Raji (cell line): ENCODE measurements around the gene NDUFV3.

Source experiments
- POLR2A ChIP-seq: IDR thresholded peaks from 2 replicates; pipeline ENCODE4 v1.6.1; 2011; ENCODE audit warnings: low read depth, low read length, control low read depth; ENCODE audit not compliant: insufficient read depth

The NDUFV3 gene

DNA sequence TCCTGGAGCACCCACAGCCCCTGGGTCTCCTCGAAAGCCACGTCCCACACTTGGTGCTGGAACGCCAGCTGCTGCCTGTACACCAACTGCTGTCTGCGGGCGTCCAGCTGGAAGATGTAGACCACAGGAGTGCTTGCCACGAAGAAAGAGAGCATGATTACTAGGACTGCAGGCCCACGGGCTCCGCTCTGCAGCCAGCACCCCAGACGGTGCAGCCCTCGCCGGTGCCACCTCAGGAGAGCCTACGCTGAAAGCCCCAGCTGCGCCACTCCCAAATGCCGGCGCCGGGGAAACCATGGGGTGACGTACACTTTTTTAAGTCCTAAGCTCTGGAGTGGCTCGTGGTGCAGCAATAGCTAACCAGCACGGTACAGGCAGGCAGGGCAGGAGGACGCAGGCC, 39.5 kb upstream of the NDUFV3 start:
- no peak for TF ChIP-seq POLR2A

DNA sequence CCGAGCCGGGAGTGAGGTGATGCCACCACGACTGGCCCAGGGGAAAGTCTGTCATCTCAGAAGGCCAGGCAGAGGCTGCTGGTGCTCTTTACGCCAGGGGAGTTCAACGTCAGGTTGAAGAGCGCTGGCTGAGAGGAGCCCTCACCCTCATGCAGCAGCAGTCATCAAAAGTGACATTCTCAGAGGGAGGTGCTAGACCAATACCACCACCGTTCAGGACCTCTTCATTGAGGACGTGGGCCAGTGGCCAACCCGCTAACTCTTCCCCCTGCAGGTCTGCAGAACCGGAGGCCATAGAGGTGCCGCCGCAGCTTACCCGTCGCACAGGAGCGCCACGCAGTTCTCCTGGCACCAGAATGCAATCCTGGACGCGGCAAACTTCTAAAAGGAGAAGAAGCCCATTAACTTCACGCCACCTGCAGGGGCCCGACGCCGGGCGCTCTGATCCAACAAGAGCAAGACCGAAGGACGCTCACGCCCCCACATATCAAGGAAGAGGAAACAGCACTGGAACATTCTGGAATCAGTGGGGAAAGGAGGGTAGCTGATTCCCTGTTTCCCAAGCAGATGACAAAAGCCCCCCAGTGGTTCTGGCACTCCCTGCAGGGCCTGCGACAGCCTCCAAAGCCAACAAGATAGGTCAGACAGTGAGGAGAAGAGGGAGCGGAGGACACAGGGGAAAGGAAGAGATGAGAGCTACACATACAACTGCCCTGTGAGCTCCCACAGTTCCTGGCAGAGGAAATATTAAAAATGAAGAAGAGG, 38.7 kb upstream of the NDUFV3 start:
- TF ChIP-seq POLR2A = no peak

DNA sequence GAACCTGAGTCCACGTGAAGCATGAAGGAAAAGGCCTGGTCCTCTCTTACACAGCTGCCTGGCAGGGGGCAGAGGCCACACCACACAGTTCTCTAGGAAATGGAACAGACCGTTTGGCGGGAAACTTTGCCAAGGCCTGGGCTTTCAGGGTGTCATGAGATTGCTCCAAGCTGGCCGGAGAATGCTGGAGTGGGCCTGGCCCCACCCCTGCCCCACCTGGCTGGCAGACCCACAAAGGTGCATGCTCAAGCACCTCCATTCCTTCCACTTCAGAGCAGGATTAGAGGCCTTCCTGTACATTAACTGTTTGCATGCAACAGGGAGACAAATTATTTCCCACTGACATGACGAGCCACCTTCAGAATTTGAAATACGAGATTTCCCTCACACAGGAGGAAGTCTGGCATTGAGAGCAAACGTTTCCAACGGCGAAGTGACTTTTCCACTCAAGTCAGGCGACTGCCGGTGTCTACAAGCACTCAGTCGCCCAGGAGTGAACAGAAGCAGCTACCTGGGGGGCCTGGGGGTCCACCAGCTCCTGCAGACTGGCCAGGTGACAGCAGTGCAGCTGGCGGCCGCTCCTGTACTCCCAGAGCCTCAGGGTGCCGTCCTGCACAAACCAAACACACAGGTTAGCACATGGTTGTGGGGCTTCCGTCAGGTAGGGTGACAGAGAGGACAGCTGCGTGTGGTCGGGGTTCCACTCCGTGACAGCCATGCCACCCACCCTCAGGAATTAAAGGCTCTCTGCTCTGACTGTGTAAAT, 37.8 kb upstream of the NDUFV3 start:
- no peak for TF ChIP-seq POLR2A

DNA sequence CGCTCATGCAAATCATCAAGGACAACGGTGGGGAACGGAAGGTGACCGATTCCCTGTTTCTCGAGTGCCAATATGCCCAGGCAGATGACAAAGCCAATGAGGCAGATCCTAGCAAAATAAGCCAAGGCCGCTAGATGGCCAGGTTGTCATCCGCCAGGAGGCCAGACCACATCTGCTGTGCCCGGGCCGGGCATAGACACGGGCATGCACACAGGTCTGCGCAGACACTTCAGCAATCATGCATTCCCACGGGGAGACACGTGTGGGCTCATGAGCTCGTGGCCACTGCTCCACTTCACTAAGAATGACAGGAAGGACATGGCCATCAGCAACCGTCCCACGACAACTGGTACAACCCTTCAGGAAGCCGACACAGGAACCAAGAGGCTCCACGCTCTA, 37.2 kb upstream of the NDUFV3 start:
- no peak for TF ChIP-seq POLR2A

DNA sequence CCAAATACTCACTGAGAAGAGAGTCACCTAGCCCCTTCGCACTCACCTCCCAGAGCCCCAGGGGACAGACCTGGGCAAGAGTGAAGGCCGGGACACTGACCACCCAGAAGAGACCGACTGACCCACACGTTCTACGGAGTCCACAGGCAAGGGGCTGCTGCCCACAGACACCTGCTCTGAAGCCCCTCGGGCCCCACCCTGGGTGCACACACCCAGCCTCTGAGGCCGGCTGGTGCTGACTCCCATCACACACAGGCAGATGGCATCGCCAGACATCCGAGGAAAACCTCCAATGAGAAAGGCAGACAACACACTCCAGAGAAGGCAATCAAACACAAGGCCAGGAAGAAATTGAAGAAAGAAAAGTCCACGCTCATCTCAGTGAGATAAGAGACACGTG, 35.9 kb upstream of the NDUFV3 start:
- TF ChIP-seq POLR2A = no peak

DNA sequence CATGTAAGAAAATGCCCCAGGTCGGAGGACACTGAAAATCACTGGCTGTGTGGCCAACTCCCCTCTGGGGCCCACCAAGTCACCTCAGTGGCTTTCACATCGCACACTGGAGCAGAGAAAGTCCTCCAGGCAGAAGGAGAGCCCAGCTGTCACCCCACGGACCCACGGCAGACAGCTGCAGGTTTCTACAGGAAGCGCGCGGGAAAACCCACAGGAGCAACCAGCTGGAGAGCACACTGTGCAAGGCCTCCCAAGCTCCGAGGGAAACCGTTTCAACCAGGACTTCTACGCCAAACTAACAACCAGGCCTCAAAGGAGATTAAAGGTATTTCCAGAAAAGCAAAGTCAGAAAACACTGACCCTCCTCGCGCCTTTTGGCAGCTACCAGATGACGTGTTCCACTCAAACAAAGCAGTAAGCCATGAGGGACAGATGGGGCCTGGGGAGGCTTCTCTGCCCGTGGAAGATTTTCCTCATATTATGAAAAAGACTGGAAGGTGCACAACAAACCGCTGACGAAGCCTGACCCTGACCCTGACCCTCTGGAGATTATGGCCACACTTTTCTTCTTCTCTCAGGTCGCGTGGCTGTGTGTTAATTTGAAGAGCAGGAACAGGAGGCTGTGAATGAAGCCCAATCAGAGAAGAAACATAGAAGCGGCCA, 34.8 kb upstream of the NDUFV3 start:
- TF ChIP-seq POLR2A = no peak

DNA sequence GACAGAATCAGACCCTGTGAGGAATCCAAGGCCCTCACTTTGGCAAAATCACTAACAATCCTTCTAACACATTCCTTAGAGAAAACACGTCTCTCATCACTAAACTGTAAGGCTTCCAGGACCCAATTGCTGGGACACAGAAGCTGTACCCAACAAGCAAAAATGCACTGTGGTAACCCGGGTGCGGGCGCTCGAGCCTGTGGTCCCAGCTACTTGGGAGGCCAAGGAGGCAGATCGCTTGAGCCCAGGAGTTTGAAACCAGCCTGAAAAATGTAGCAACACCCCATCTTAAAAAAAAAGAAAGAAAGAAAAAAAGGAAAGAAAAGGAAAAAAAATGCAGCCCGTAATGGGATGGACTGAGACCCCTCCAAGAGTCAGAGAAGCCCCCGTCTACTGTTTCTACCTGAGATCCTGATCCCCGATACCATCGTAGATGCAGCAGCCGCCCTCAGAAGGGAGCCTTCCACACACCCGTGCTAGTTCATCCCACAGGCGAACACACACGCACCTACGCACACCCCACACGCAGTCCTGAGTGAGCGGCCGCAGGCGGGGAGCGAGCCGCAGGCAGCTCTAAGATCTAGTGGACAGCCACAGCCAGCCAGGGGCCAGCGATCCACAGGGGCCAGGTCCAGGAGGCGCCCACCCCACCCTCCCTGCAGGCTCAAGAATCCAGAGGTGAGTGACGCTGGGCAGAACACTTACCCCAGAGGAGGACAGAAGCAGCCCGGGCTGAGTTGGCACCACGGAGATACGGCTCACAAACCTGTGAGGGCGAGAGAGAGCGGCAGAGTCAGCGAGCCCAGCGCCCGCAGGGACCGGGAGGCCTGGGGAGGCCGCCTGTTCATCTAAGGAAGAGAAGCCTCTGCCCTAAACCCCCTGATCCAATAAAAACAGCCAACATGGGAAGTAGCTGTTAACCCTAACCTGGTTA, 33.9 kb upstream of the NDUFV3 start:
- TF ChIP-seq POLR2A = no peak

DNA sequence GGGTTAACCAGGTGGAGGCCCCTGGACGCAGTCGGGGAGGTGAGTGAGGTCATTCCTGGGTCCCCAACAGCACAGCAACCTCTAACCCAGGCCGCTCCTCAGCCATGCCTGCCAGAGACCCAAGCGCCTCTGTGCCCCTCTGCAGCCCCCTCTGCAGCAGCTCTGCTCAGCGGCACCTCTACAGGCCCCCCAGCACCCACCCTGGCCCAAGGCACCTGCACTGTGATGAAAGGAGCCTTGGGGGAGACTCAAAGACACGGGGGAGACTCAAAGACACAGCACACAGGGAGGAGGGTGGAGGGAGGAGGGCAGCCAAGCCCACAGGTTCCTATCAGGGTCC, 33.2 kb upstream of the NDUFV3 start:
- no peak for TF ChIP-seq POLR2A

DNA sequence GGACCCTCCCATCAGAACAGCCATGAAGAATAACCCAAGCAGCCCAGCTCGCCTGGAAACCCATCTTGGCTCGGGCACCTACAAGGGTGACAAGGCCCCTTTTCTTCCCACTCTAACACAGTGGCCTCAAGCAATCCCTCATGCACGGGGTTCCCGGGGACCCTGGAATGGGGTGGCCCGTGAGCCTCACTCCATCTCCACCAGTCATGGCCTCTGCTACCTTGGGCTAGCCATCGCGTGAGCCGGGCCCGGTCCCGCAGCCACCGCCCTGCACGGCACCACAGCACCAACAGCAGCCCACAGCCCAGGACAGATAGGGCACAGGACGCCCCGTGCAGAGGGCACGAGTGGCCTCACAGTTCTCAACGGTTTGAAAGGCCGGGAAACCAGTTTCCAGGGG, 32.8 kb upstream of the NDUFV3 start:
- no peak for TF ChIP-seq POLR2A

DNA sequence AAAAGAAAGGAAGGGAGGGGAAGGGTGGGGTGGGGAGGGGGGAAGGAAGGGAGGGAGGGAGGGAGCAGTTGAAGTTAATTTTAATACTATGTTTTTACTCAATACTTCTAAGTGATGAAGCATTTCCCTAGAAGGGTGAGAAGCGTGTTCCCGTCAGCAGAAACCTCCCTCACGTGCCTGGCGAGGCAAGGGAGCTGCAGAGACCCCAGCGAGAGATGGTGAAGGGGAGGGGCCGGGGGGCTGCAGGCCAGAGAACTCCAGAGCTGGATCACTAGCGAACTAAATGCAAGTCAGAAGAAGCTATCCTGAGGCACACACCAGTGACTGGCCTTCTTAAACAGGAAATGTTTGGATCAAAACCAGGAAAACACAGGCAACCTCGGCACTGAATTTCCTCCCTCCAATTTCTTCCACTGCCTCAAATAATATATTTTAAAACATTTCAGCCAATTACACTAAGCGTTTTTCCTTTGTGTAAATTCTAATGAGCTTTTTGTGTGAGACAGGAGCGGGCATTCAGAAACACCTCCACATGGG, 31.7 kb upstream of the NDUFV3 start:
- no peak for TF ChIP-seq POLR2A

DNA sequence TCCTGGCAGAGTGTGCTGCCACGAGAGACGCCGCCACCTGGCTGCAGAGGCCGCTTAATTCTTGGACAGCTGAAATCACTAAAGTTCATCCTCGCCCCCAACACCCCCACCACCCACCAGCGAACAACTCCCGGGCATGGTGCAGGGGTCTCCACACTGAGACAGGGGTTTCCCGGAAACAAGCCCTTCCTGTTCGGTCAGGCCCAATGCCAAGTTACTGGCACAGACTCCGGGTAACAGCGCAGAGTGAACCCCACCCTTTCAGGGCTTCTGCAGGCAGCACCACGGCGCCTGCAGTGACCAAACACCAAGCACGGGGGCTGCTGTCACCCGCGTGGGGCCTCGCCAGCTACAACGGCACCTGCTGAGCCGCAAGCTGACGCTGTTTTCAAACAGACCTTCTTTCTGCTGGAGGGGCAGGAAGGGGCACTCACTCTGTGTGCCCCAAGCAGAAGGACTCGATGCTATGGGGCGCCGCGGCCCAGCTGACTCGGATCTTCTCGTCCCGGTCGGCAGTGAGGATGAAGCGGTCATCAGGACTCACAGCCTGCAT, 31.2 kb upstream of the NDUFV3 start:
- TF ChIP-seq POLR2A = no peak

DNA sequence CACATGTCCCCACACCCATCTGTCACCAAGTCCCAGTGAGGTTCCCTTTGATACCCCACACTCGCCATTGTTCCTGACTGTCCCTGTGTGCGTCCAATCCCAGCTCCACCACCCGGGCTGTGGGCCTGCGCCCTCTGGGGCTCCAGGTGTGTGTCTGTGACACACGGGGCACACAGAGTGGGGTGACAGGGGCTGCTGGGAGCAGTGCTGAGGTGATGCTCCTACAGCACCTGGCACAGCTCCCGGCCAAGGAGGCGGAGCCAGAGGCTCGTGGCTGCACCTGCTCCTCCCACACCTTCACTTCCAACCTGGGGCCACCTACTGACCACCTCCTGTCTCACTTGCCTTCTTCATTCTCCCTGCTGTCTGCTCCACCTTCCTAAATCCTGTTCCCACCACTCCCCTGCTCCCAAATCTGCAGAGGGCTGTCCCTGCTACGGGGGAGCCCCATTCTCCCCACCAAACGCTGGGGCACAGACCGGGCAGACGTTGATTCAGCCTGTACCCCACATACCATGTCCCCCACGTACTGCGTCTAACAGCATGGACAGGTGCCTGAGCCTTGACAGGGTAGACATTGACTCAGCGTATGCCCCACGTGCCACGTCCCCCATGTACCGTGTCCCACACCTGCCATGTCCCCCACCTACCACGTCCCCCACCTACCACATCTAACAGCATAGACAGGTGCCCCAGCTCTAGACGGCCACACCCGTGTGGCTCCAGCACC, 30.2 kb upstream of the NDUFV3 start:
- no peak for TF ChIP-seq POLR2A

DNA sequence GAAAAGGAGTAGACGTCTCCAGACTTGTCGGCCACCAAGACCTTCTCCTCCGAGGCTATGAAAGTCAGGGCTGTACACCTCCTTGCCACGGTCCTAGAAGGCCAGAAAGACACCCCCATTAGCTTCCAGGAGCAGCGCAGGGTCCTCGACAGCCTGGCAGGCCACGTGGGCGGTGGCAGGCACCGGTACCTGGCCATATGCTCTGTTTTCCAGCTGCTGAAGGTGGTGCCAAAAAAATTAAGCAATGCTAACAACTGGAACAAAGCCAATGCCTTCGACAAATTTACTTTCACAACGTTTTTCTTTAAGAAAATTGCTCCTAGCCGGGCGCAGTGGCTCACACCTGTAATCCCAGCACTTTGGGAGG, 29.6 kb upstream of the NDUFV3 start:
- no peak for TF ChIP-seq POLR2A

DNA sequence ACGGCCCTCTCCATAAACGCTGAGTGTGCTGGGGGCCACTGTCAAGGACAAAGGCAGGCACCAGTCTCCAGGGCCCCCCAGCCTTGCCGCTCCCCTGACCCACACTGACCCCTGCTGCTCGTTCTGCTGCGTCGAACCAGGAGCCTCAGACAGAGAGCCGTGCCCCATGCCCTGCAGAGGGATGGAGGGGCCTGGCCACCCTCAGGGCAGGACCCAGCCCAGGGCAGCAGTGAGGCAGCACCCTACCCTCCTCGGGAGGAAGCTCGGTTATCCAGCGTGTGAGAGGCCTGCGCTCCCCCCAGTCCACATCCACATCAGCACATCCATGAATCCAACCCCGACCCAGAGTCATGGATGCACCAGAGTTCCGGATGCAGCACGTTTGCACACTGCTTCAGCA, 28.8 kb upstream of the NDUFV3 start:
- TF ChIP-seq POLR2A = no peak
